ENCODE results near the gene AGFG1.
"Not testable (repeated sequence)": the region's sequence is repeated elsewhere in the genome, so short reads cannot be mapped to it uniquely, and the experiment has no call there.

Gene AGFG1

DNA sequence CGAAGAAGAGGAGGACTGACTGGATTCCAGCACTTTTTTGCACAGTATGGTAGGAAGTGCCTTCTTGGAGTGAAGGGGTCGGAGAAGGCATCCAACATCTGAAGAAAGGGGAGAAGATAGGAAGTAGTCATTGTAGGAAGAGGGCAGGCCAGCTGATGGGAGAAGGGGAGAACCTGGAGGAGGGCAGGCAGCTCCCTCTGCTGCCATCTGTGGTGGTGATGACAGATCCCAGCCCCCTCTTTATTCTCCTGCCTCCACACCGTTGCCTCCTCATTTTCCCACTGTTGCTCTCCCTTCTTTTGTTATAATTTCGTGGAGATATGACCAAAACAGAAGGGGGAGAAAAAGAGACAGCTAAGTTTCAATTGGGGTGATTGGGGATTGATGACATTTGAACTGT lies 123.8 kb downstream of the AGFG1 start:
- TF ChIP-seq, protein P1, sequence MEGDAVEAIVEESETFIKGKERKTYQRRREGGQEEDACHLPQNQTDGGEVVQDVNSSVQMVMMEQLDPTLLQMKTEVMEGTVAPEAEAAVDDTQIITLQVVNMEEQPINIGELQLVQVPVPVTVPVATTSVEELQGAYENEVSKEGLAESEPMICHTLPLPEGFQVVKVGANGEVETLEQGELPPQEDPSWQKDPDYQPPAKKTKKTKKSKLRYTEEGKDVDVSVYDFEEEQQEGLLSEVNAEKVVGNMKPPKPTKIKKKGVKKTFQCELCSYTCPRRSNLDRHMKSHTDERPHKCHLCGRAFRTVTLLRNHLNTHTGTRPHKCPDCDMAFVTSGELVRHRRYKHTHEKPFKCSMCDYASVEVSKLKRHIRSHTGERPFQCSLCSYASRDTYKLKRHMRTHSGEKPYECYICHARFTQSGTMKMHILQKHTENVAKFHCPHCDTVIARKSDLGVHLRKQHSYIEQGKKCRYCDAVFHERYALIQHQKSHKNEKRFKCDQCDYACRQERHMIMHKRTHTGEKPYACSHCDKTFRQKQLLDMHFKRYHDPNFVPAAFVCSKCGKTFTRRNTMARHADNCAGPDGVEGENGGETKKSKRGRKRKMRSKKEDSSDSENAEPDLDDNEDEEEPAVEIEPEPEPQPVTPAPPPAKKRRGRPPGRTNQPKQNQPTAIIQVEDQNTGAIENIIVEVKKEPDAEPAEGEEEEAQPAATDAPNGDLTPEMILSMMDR (IDR thresholded peaks at IDR 0.05; ENCODE audit: extremely low read depth, missing control alignments): no peak
- no peak for DNase-seq (ENCODE audit: low spot score)

DNA sequence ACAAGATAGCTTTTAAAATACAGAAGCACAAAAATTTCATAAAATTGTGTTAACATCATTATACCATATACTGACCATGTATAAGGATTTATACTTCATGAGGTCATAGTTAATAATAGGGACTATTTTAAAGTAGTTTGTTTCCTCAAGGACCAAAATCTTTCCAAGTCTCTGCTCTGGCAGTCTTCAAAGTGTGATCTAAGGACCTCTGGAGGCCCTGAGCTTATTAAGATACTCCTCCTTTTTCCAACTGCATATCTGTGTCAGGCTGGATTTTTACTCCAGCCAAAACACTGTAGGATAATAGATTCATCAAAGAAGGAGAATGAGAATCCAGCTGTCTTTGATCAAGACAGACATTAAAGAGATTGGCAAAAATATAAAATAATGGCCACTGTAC lies 125.1 kb downstream of the AGFG1 start:
- TF ChIP-seq, protein P1 (IDR thresholded peaks at IDR 0.05; ENCODE audit: extremely low read depth, missing control alignments): no peak
- no peak for DNase-seq (ENCODE audit: low spot score)

DNA sequence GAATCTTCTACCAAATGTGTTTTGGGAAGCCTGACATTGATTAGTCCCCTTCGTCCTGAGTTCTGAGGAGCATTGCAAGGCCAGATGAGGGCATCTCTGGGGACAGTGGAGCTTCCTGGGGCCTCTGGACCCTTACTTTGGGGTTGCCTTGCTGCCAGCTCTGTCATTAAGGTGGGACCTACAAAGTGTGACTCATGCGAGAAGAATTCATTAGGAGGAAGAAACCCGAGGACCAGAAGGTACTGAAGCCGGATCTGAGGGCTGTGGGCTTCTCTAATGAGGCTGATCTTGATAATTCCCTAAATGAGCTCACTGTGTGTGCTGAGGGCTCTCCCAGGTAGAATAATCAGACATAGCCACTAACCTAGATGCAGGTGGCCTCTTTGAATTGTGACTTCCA lies 126.0 kb downstream of the AGFG1 start:
- no peak for DNase-seq (ENCODE audit: low spot score)
- TF ChIP-seq, protein P1 (IDR thresholded peaks at IDR 0.05; ENCODE audit: extremely low read depth, missing control alignments): no peak

DNA sequence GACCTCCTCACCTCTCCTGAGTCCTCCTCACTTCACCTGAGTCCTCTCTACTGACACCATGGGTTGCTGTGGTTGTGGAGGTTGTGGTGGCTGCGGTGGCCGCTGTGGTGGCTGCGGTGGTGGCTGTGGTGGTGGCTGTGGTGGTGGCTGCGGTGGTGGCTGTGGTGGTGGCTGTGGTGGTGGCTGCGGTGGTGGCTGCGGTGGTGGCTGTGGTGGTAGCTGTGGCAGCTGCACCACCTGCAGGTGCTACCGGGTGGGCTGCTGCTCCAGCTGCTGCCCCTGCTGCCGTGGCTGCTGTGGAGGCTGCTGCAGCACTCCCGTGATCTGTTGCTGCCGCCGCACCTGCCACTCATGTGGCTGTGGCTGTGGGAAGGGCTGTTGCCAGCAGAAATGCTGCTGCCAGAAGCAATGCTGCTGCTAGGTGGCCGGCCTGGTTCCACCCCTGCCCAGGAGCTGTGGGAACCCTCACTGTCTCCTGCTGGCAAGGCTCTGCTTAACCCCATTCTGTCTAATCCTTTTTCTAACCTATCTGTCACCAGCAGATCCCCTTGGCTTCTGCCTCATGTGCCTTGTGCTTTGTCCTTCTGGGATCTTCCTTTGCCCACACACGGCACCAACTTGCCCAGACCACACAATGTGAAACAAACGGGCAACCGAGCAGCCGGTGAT lies 127.0 kb downstream of the AGFG1 start, which contains the start of gene SCYGR2:
SCYGR2 (plus strand) TSS at position 59 of the 669 bp plus-strand sequence; CDS start at position 59, 0 bp downstream.
- not testable (repeated sequence) for DNase-seq (ENCODE audit: low spot score)

DNA sequence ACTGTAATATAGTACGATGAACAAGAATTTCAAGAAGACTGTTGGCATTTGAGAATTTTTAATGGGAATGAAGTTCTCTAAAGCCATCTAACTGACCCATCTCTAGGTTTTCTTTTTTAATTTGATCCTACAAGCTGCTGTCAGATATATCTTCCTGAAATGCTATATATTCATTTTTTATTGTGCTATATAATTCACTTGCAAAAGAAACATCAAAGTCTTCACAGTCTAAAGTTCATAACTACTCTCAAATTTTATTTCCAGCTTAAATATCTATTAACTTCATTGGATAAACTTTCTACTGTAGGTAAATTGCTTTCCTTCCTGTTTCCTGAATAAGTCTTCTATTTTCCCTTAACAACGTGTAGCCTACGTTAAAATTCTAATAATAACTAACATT lies 130.4 kb downstream of the AGFG1 start:
- DNase-seq (ENCODE audit: low spot score): no peak
- TF ChIP-seq, protein P1 (IDR thresholded peaks at IDR 0.05; ENCODE audit: extremely low read depth, missing control alignments): no peak

DNA sequence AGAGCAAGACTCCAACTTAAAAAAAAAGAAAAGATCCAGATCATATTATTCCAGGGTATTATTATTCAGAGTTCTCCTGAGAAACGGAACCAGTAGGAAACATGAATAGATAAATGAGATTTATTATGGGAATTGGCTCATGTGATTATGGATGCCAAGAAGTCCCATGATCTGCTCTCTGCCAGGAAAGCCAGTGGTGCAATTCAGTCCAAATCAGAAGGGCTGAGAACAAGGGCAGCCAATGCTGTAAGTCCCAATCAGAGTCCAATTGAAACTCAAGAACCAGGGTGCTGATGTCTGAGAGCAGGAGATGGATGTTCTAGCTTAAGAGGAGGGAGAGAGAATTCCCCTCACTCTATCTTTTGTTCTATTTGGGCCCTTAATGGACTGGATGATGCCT lies 134.5 kb downstream of the AGFG1 start:
- no peak for DNase-seq (ENCODE audit: low spot score)
- TF ChIP-seq, protein P1 (IDR thresholded peaks at IDR 0.05; ENCODE audit: extremely low read depth, missing control alignments): no peak

DNA sequence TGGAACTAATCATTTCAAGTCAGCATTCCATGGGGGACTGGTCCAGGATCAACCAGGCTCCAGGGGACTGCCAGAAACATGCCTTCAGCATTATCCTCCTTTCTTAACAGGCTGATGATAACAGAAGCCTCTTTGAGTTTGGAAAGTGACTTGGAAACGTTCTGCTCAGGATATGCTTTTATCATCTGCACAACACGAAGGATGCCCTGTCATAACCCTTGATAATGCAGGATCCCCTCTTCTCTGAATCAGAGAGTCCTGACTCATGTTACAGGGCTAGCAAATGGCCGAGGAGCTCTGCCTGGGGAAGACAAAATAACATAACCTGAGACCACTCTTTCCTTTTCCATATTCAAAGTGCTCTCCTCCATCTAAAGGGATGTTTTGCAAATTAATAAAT lies 136.0 kb downstream of the AGFG1 start:
- TF ChIP-seq, protein P1 (IDR thresholded peaks at IDR 0.05; ENCODE audit: extremely low read depth, missing control alignments): no peak

More for the DNA sequence above, 136.0 kb downstream of the AGFG1 start:
- DNase-seq (ENCODE audit: low spot score): no peak
